ENCODE data around the gene PHTF2.
A peak's percentile ranks its signal among the peaks of the same experiment; 100 is the strongest.

The PHTF2 gene

GRCh38 chr7:77975672-77976480 is 177.3 kb downstream of the PHTF2 start:
- DNase-seq (ENCODE audit: low read depth), result no peak
- TF ChIP-seq, protein P1, sequence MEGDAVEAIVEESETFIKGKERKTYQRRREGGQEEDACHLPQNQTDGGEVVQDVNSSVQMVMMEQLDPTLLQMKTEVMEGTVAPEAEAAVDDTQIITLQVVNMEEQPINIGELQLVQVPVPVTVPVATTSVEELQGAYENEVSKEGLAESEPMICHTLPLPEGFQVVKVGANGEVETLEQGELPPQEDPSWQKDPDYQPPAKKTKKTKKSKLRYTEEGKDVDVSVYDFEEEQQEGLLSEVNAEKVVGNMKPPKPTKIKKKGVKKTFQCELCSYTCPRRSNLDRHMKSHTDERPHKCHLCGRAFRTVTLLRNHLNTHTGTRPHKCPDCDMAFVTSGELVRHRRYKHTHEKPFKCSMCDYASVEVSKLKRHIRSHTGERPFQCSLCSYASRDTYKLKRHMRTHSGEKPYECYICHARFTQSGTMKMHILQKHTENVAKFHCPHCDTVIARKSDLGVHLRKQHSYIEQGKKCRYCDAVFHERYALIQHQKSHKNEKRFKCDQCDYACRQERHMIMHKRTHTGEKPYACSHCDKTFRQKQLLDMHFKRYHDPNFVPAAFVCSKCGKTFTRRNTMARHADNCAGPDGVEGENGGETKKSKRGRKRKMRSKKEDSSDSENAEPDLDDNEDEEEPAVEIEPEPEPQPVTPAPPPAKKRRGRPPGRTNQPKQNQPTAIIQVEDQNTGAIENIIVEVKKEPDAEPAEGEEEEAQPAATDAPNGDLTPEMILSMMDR (IDR thresholded peaks at IDR 0.05; ENCODE audit: control insufficient read depth, extremely low read depth, insufficient read depth), result no peak

DNA sequence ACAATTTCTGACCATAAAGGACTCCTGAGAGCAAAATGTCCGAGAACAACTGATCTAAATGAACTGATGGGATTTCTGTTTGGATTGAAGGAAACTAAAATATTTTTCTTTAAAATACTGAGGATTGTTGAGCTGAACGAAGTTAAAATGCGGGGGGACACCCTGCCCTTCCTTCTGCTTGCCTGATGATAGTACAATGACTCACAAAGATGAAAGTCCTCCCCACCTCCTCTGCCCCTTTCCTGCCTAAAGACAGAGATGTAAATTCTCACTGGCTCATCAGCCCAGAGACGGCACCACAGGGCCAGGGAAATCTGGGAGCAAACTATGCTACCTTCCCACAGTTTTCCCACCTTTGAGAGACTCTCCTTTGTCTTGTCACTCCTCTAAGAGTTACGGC is 180.6 kb downstream of the PHTF2 start:
- H3K4me3 ChIP-seq (ENCODE audit: low read depth, low read length), result no peak overlapping the region
- no peak for DNase-seq (ENCODE audit: low read depth)
- TF ChIP-seq, protein P1 (IDR thresholded peaks at IDR 0.05; ENCODE audit: control insufficient read depth, extremely low read depth, insufficient read depth), result no peak

More at GRCh38 chr7:77975672-77976480, 177.3 kb downstream of the PHTF2 start:
- no peak overlapping the region for H3K4me3 ChIP-seq (ENCODE audit: low read depth, low read length)

- DNase-seq (ENCODE audit: low read depth), result no peak
- TF ChIP-seq, protein P1 (IDR thresholded peaks at IDR 0.05; ENCODE audit: control insufficient read depth, extremely low read depth, insufficient read depth), result no peak
- H3K4me3 ChIP-seq (ENCODE audit: low read depth, low read length), result no peak overlapping the region
Observed at GRCh38 chr7:77980087-77980713, 181.6 kb downstream of the PHTF2 start.

DNA sequence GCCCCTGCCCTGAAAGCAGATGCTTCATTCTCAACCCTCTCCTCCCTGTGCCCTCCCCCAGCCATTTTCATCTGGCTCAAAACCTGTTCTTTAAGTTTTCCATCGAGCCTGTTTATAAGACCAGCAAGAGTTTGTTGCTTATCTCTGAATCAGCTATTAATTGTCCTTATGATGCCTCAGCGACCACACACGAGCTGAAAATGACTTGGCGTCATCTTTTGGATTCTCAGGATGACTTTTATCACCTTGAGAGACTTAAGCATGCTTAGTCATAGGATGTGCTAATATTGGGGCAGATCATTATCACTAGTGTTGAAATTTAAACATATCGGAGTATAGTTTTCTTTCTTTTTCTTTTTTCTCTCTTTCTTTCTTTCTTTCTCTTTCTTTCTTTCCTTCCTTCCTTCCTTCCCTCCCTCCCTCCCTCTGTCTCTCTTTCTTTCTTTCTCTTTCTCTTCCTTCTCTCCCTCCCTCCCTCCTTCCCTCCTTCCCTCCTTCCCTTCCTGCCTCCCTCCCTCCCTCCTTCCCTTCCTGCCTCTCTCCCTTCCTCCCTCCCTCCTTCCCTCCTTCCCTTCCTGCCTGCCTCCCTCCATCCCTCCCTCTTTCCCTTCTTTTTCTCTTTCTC is 184.5 kb downstream of the PHTF2 start:
- peak; percentile 42 for DNase-seq (ENCODE audit: low read depth)
- TF ChIP-seq, protein P1 (IDR thresholded peaks at IDR 0.05; ENCODE audit: control insufficient read depth, extremely low read depth, insufficient read depth), result no peak
- H3K4me3 ChIP-seq (ENCODE audit: low read depth, low read length), result no peak overlapping the region

GRCh38 chr7:77983973-77984372 is 185.4 kb downstream of the PHTF2 start:
- TF ChIP-seq, protein P1 (IDR thresholded peaks at IDR 0.05; ENCODE audit: control insufficient read depth, extremely low read depth, insufficient read depth), result no peak

DNA sequence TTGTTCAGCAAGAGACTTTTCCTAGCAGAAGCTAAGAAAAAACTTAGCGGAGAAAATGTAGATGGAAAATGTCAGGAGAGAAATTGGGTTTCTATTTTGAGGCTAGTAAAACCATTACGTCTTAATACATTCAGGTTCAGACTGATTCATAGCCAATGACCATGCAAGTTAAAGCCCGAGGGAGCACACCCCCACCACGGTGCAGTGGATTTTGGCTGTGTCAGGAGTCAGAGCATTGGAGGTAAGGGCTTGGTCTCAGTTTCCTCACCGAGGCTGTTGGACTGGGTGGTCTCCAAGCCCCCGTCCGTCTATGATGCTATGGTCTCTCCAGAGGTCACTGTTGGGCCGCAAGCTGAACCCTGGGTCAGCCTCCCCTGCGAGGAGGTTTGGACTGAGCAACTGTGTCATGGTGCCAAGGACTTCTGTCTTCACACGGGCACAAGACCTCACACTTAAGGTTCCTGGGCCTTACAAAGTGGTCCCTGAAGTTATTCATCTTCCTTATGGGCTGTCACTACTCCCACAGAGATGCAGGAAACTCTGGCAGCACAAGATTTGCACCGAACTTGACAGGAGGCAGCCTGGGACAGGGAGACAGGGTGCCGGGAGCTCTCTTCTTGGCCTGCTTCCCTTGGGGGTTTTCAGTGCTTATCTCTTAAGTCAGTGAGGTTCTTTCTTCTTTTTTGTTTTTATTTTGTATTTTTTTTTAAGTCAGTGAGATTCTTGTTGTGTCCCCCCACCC is 186.8 kb downstream of the PHTF2 start:
- no peak overlapping the region for H3K4me3 ChIP-seq (ENCODE audit: low read depth, low read length)
- no peak for DNase-seq (ENCODE audit: low read depth)
- TF ChIP-seq, protein P1 (IDR thresholded peaks at IDR 0.05; ENCODE audit: control insufficient read depth, extremely low read depth, insufficient read depth), result no peak

More at GRCh38 chr7:77983973-77984372, 185.4 kb downstream of the PHTF2 start:
- no peak overlapping the region for H3K4me3 ChIP-seq (ENCODE audit: low read depth, low read length)
- DNase-seq (ENCODE audit: low read depth), result no peak

Measured in LNCaP clone FGC (cell line).